ENCODE results near the gene MORN1. TPM values are rescaled to one million over a fixed set of nuclear protein-coding genes. Genes with fewer than 3 reads are reported as not detected.
A peak's percentile ranks its signal among the peaks of the same experiment; 100 is the strongest.
"Not testable (repeated sequence)": the region's sequence is repeated elsewhere in the genome, so short reads cannot be mapped to it uniquely, and the experiment has no call there.

Gene MORN1
- total RNA-seq = 6.4 and 6.5 TPM in 2 replicates
- polyA plus RNA-seq = 3.1 and 4.3 TPM in 2 replicates
- polyA plus RNA-seq (2011; cell fraction: cytosol; rRNA removed) = 2.6 and 3.0 TPM in 2 replicates
- polyA plus RNA-seq (2011; cell fraction: nucleus; rRNA removed) = 9.5 and 10.2 TPM in 2 replicates
- polyA plus RNA-seq (2012) = 1.9 and 2.6 TPM in 2 replicates
- 4.0 and 6.7 TPM in 2 replicates for polyA minus RNA-seq
- 11.6 TPM for polyA minus RNA-seq (2011; cell fraction: cytosol; rRNA and poly(A)+ RNA removed)
- 6.7 and 7.6 TPM in 2 replicates for polyA minus RNA-seq (2011; cell fraction: nucleus; rRNA and poly(A)+ RNA removed)
- Bru-seq, nascent RNA = percentile 37 among the genes with signal in this experiment
- BruChase-seq, experiment 1, labeled RNA remaining after a 6-hour chase = percentile 38 among the genes with signal in this experiment
- percentile 38 among the genes with signal in this experiment for BruChase-seq, experiment 2, labeled RNA remaining after a 2-hour chase
- long read RNA-seq, partial matches to known transcripts = 1 of 7 reads
- long read RNA-seq, other reads (novel, unspliced or antisense) = 6 of 7 reads

DNA sequence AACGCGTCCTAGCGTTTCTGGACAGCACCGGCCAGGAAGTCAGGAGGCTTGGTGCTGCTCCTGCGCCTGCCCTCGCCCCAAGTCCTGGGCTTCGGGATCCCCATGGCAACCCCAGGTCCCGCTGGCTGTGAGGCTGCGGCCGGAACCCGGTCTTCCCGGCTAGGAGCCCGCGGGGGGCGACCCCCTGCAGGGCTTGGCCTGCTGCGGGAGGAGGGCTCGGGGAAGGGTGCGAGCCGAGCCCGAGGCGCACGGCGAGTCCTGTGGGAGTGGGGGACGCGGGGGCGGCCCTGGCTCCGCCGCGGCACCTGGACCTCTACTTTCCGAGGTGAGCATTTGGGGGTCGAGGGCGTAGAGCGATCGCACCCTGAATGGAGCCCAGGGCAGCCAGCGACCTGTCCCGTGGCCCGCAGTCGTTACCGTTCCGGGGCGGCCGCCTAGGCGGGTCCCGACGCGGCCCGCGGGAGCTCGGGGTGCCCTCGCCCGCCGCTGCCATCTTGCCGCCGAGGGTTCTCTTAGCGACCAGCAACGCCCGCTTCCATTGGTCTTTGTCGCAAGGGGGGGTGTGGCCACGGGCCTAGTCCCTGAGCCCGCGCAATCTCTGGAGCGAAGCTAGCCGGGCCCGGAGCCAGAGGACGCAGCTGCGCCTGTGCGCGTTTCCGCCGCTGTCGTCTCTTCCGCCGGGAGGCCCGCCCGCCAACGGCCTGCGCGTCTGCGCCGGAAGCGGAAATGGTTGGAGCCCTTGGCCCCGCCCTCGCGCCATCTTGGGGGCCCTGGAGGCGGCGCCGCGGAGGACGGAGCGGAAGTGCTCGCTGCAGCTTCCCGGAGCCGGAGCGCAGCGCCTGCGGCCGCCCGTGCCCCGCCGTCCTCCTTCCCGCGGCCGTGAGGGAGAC lies at the start of gene MORN1, which contains the start of gene RER1:
MORN1 (minus strand) TSS at position 514 of the 890 bp plus-strand sequence; CDS start at position 493, 21 bp downstream.
RER1 (plus strand) TSS at position 801 of the 890 bp plus-strand sequence. CDS start 3,950 bp downstream, outside the sequence.
- peaks cover 35% of the 10 kb centered on the region for H3K79me2 ChIP-seq (ENCODE audit: control insufficient read depth, insufficient read depth, low read length)
- H3K4me2 ChIP-seq (ENCODE audit: insufficient read depth, low read length) = peak within 1 kb of the TSS; percentile 97
- DNase-seq (ENCODE audit: low read depth, low spot score) = peak; percentile 100
- peak within 1 kb of the TSS; percentile 76 for H2AFZ ChIP-seq (ENCODE audit: low read depth, low read length)
- FAIRE-seq = peak; percentile 99
- CTCF ChIA-PET = interaction anchor here (0.8 to 2.8 kb wide), 9 partner anchors 10 to 1033 kb away, joined by 3 to 36 read pairs (median 4); partner anchors contain the start of gene FAAP20
- TF ChIP-seq POLR2AphosphoS5 (IDR thresholded peaks at IDR 0.05; ENCODE audit: insufficient read depth, low read depth, low read length) (peak; percentile 94), POLR2A (IDR thresholded peaks at IDR 0.05; ENCODE audit: low read depth, low read length) (peak; percentile 55), EZH2 (IDR thresholded peaks at IDR 0.05; ENCODE audit: borderline replicate concordance, low read depth, low read length, severe bottlenecking) (no peak)
- TF ChIP-seq, protein P1, sequence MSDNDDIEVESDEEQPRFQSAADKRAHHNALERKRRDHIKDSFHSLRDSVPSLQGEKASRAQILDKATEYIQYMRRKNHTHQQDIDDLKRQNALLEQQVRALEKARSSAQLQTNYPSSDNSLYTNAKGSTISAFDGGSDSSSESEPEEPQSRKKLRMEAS (IDR thresholded peaks at IDR 0.05; ENCODE audit: insufficient read depth, insufficient read length) = peak; percentile 8
- H3K36me3 ChIP-seq (ENCODE audit: control insufficient read depth in 2 of 2, extremely low read depth in 1 of 2, insufficient read depth in 2 of 2, low read length in 2 of 2) = peaks cover 0 to 14% of the 10 kb centered on the region in 2 experiments
- H3K9ac ChIP-seq (replicated peaks; ENCODE audit: extremely low read depth, insufficient read depth, low read length) = peak within 1 kb of the TSS; percentile 91
- H3K4me1 ChIP-seq (ENCODE audit: control insufficient read depth, extremely low read depth, insufficient read depth, low read length) = peaks cover 16% of the 10 kb centered on the region
- TSS peak; percentile 47 for BruUV-seq (replicated peaks)
- dilution Hi-C loops (cut with MboI; ENCODE audit: extremely low pct_ligation_motif_present, low sequenced_read_pairs) = no loop called here
- no peaks in the 10 kb centered on the region for H3K9me3 ChIP-seq (replicated peaks; ENCODE audit: control insufficient read depth, insufficient read depth, low read length)
- POLR2A ChIA-PET = interaction anchor here (0.7 to 0.8 kb wide), 2 partner anchors 164 to 165 kb away, joined by 3 read pairs; no protein-coding TSS in a partner anchor
- intact Hi-C loops (cut with micrococcal nuclease) = loop anchor here (1.0 to 2.0 kb wide), 5 partner anchors 10 to 258 kb away; partner anchors contain the start of genes FAAP20 and PEX10
- H3K27ac ChIP-seq (ENCODE audit: insufficient read depth, low read depth, low read length) = peak within 1 kb of the TSS; percentile 77
- no peaks in the 10 kb centered on the region for H3K27me3 ChIP-seq (ENCODE audit: control insufficient read depth in 2 of 2, insufficient read depth in 2 of 2, low read length in 2 of 2)
- H3K9me1 ChIP-seq (replicated peaks; ENCODE audit: control insufficient read depth, extremely low read depth, insufficient read depth, low read length) = no peaks in the 10 kb centered on the region
- H3K4me3 ChIP-seq (replicated peaks in 1 of 3; ENCODE audit: insufficient read depth in 1 of 3, low read depth in 1 of 3, low read length in 3 of 3) = peak within 1 kb of the TSS; percentile 80 to 92 (median 88)
- no peaks in the 10 kb centered on the region for H4K20me1 ChIP-seq (replicated peaks; ENCODE audit: control insufficient read depth, extremely low read depth, insufficient read depth, low read length)

DNA sequence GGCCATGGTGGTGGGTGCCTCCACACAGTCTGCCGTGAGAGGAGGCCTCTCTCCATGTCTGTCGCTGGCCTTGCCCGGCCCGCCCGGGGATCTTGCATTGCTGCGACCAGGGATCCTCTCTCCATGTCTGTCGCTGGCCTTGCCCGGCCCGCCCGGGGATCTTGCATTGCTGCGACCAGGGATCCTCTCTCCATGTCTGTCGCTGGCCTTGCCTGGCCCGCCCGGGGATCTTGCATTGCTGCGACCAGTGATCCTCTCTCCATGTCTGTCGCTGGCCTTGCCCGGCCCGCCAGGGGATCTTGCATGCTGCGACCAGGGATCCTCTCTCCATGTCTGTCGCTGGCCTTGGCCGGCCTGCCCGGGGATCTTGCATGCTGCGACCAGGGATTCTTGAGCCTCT lies 49.0 kb upstream of the MORN1 start:
- H3K36me3 ChIP-seq (ENCODE audit: control insufficient read depth in 2 of 2, extremely low read depth in 1 of 2, insufficient read depth in 2 of 2, low read length in 2 of 2); DNase-seq (ENCODE audit: low read depth, low spot score); H3K4me2 ChIP-seq (ENCODE audit: insufficient read depth, low read length); H3K4me3 ChIP-seq (replicated peaks in 1 of 3; ENCODE audit: insufficient read depth in 1 of 3, low read depth in 1 of 3, low read length in 3 of 3); dilution Hi-C loops (cut with MboI; ENCODE audit: extremely low pct_ligation_motif_present, low sequenced_read_pairs); H3K4me1 ChIP-seq (ENCODE audit: control insufficient read depth, extremely low read depth, insufficient read depth, low read length); H3K9ac ChIP-seq (replicated peaks; ENCODE audit: extremely low read depth, insufficient read depth, low read length); H3K27ac ChIP-seq (ENCODE audit: insufficient read depth, low read depth, low read length); H4K20me1 ChIP-seq (replicated peaks; ENCODE audit: control insufficient read depth, extremely low read depth, insufficient read depth, low read length); H3K9me1 ChIP-seq (replicated peaks; ENCODE audit: control insufficient read depth, extremely low read depth, insufficient read depth, low read length); CTCF ChIA-PET; H2AFZ ChIP-seq (ENCODE audit: low read depth, low read length); intact Hi-C loops (cut with micrococcal nuclease); BruUV-seq (replicated peaks); POLR2A ChIA-PET; H3K79me2 ChIP-seq (ENCODE audit: control insufficient read depth, insufficient read depth, low read length); H3K9me3 ChIP-seq (replicated peaks; ENCODE audit: control insufficient read depth, insufficient read depth, low read length): not testable (repeated sequence)
- peaks cover 6 to 13% of the 10 kb centered on the region in 2 experiments for H3K27me3 ChIP-seq (ENCODE audit: control insufficient read depth in 2 of 2, insufficient read depth in 2 of 2, low read length in 2 of 2)
- peak; percentile 90 for FAIRE-seq
